ENCODE data around the gene FAM156B. TPM values are rescaled to one million over a fixed set of nuclear protein-coding genes. Genes with fewer than 3 reads are reported as not detected.
"Not testable (repeated sequence)": the region's sequence is repeated elsewhere in the genome, so short reads cannot be mapped to it uniquely, and the experiment has no call there.

Gene FAM156B
- total RNA-seq, 1 experiment from 2014 or later, result 11.2 TPM

- Histone ChIP-seq H3K79me2 (ENCODE audit: insufficient read depth, low read length) (no peaks in the 10 kb centered on the region), H2AK5ac (ENCODE audit: insufficient read length, low read length) (no peak overlapping the region), H3K9me3 (ENCODE audit: control insufficient read depth, low read depth, low read length) (peaks cover 32% of the 10 kb centered on the region), H3K4ac (ENCODE audit: low read depth, low read length) (no peak overlapping the region), H3K18ac (ENCODE audit: insufficient read length, low read depth, low read length) (no peak overlapping the region), H3K56ac (ENCODE audit: insufficient read length, low read depth, low read length) (no peak overlapping the region), H3K4me1 (ENCODE audit: insufficient read depth, low read length) (no peaks in the 10 kb centered on the region), H3K14ac (ENCODE audit: insufficient read depth, low read length) (no peak overlapping the region), H4K20me1 (ENCODE audit: control insufficient read depth, insufficient read depth, insufficient read length) (no peaks in the 10 kb centered on the region), H2BK20ac (ENCODE audit: low read depth, low read length, poor library complexity, severe bottlenecking) (no peak overlapping the region), H4K5ac (ENCODE audit: insufficient read length, low read depth, low read length) (no peak overlapping the region), H4K8ac (replicated peaks; ENCODE audit: insufficient read length, low read depth, low read length) (no peak overlapping the region), H3T11ph (ENCODE audit: low read length) (no peak overlapping the region), H3K27ac (ENCODE audit: insufficient read length, low read depth, low read length) (no peak overlapping the region), H3K23ac (ENCODE audit: insufficient read length, low read depth, low read length) (no peak overlapping the region), H3K27me3 (ENCODE audit: insufficient read depth, low read length) (no peaks in the 10 kb centered on the region), H3K23me2 (ENCODE audit: insufficient read length, low read depth, low read length, poor library complexity, severe bottlenecking) (no peaks in the 10 kb centered on the region), H2BK15ac (ENCODE audit: low read depth, low read length) (no peak overlapping the region), H2BK120ac (ENCODE audit: low read depth, low read length, poor library complexity, severe bottlenecking) (no peak overlapping the region), H2BK12ac (ENCODE audit: insufficient read length, low read depth, low read length) (no peak overlapping the region), H2BK5ac (ENCODE audit: insufficient read length, low read length) (no peak overlapping the region), H3K9ac (ENCODE audit: extremely low read depth, insufficient read length, low read length) (no peak overlapping the region), H2AFZ (ENCODE audit: low read length) (no peak overlapping the region), H4K91ac (ENCODE audit: insufficient read length, low read depth, low read length) (no peak overlapping the region), H3K79me1 (ENCODE audit: insufficient read depth, low read depth, low read length, poor library complexity, severe bottlenecking) (no peaks in the 10 kb centered on the region), H3K4me2 (ENCODE audit: insufficient read depth, insufficient read length, low read length) (no peak overlapping the region)
- no peaks in the 10 kb centered on the region for H3K4me1 Mint-ChIP-seq
- peaks cover 11% of the 10 kb centered on the region for H3K27me3 Mint-ChIP-seq (ENCODE audit: low read depth)
- H3K9me3 Mint-ChIP-seq, result peaks cover 66 to 77% of the 10 kb centered on the region in 2 experiments
- TF ChIP-seq CTCF (conservative IDR thresholded peaks at IDR 0.05), result no peak
- H3K36me3 Mint-ChIP-seq (ENCODE audit: insufficient read depth in 1 of 3, low read depth in 3 of 3), result no peaks in the 10 kb centered on the region; a peak in 2 of 7 replicates
- H3K27ac Mint-ChIP-seq, result no peak overlapping the region
- H3K4me3 Mint-ChIP-seq, result no peak overlapping the region
- WGBS (ENCODE audit: extremely low coverage, insufficient read length, low lambda C conversion rate), result no CpG with 5 or more reads among the region's 1 CpG
- DNase-seq, result no peak
These were observed 27.1 kb upstream of the FAM156B start for GRCh38 chrX:52870046-52870445.

- H3K79me2 ChIP-seq (ENCODE audit: insufficient read depth, low read length); H3K36me3 Mint-ChIP-seq (ENCODE audit: insufficient read depth in 1 of 3, low read depth in 3 of 3); H3K27me3 ChIP-seq (ENCODE audit: insufficient read depth, low read length); H3K18ac ChIP-seq (ENCODE audit: insufficient read length, low read depth, low read length); H3T11ph ChIP-seq (ENCODE audit: low read length); H4K91ac ChIP-seq (ENCODE audit: insufficient read length, low read depth, low read length); H2BK5ac ChIP-seq (ENCODE audit: insufficient read length, low read length); H2BK20ac ChIP-seq (ENCODE audit: low read depth, low read length, poor library complexity, severe bottlenecking); H3K27ac Mint-ChIP-seq; H2BK120ac ChIP-seq (ENCODE audit: low read depth, low read length, poor library complexity, severe bottlenecking); H3K4ac ChIP-seq (ENCODE audit: low read depth, low read length); H2BK12ac ChIP-seq (ENCODE audit: insufficient read length, low read depth, low read length); H4K8ac ChIP-seq (replicated peaks; ENCODE audit: insufficient read length, low read depth, low read length); H2BK15ac ChIP-seq (ENCODE audit: low read depth, low read length); H3K56ac ChIP-seq (ENCODE audit: insufficient read length, low read depth, low read length); H3K14ac ChIP-seq (ENCODE audit: insufficient read depth, low read length); H3K4me3 Mint-ChIP-seq; H3K4me2 ChIP-seq (ENCODE audit: insufficient read depth, insufficient read length, low read length); H3K23me2 ChIP-seq (ENCODE audit: insufficient read length, low read depth, low read length, poor library complexity, severe bottlenecking); H3K4me1 ChIP-seq (ENCODE audit: insufficient read depth, low read length); H4K20me1 ChIP-seq (ENCODE audit: control insufficient read depth, insufficient read depth, insufficient read length); H3K9ac ChIP-seq (ENCODE audit: extremely low read depth, insufficient read length, low read length); H2AK5ac ChIP-seq (ENCODE audit: insufficient read length, low read length); H2AFZ ChIP-seq (ENCODE audit: low read length); H3K27ac ChIP-seq (ENCODE audit: insufficient read length, low read depth, low read length); H4K5ac ChIP-seq (ENCODE audit: insufficient read length, low read depth, low read length); DNase-seq; H3K79me1 ChIP-seq (ENCODE audit: insufficient read depth, low read depth, low read length, poor library complexity, severe bottlenecking); H3K4me1 Mint-ChIP-seq; H3K23ac ChIP-seq (ENCODE audit: insufficient read length, low read depth, low read length): not testable (repeated sequence)
- Mint-ChIP-seq H3K9me3 (peaks cover 69 to 81% of the 10 kb centered on the region in 2 experiments), H3K27me3 (ENCODE audit: low read depth) (peaks cover 23% of the 10 kb centered on the region)
- H3K9me3 ChIP-seq (ENCODE audit: control insufficient read depth, low read depth, low read length), result peaks cover 27% of the 10 kb centered on the region
These were observed 23.3 kb upstream of the FAM156B start for GRCh38 chrX:52873825-52874224.

All from H9 (cell line).